ENCODE data around the gene ANXA2R.
"Not testable (repeated sequence)": the region's sequence is repeated elsewhere in the genome, so short reads cannot be mapped to it uniquely, and the experiment has no call there.

The ANXA2R gene

GRCh38 chr5:43033841-43034590 lies 6.1 kb downstream of the ANXA2R start:
- peak; percentile 58 for DNase-seq (ENCODE audit: low spot score)

- no peak for DNase-seq (ENCODE audit: low spot score)
Observed at GRCh38 chr5:43027054-43027785, 12.9 kb downstream of the ANXA2R start.

DNA sequence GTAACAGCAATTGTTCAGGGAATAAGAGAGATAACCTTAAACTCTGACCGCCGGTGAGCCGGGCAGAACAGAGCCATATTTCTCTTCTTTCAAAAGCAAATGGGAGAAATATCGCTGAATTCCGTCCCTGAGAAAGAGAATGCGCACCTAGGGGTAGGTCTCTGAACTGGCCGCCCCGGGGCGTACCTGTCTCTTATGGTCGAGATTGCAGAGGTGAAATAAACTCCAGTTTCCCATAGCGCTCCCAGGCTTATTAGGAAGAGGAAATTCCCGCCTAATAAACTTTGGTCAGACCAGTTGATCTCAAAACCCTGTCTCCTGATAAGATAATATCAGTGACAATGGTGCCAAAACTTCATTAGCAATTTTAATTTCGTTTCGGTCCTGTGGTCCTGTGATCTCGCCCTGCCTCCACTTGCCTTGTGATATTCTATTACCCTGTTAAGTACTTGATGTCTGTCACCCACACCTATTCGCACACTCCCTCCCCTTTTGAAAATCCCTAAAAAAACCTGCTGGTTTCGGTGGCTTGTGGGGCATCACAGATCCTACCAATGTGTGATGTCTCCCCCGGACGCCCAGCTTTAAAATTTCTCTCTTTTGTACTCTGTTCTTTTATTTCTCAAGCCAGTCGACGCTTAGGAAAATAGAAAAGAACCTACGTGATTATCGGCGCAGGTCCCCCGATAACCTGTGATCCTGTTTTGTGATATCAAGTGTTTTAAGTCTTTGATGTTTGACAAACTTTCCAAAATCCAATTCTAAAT lies 14.8 kb downstream of the ANXA2R start:
- DNase-seq (ENCODE audit: low spot score): not testable (repeated sequence)

DNA sequence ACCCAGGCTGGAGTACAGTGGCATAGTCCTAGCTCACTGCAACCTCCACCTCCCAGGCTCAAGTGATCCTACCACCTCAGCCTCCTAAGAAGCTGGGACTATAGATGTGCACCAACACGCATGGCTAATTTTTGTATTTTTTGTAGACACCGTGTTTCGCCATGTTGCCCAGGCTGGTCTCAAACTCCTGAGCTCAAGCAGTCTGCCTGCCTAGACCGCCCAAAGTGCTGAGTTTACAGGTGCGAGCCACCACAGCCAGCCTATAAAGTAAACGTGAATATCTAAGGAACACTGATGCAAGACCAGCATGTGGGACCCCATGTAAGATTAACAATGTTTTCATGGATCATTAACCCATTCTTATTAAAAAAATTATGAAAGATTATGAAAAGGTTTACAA lies 15.9 kb downstream of the ANXA2R start:
- no peak for DNase-seq (ENCODE audit: low spot score)

DNA sequence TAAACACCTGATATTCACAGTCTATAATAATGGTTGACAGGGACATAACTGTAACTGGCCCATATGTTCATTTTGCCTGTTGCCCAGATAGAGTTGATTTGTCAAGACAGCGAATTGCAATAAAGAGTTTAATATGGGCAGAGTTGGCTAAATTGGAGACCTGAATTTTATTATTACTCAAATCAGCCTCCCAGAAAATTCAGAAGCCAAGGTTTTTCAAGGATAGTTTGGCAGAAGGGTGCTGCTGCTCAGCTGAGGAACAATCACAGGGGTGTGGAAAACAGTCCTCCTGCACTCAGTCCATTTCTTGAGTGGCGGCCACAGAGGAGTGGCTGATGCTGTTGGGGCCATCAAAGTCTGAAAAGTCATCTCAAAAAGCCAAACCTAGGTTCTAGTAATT lies 19.0 kb downstream of the ANXA2R start:
- no peak for DNase-seq (ENCODE audit: low spot score)

GRCh38 chr5:43020399-43020746 lies 19.7 kb downstream of the ANXA2R start:
- DNase-seq (ENCODE audit: low spot score): no peak

GRCh38 chr5:43019614-43020398 lies 20.3 kb downstream of the ANXA2R start:
- peak; percentile 72 for DNase-seq (ENCODE audit: low spot score)

GRCh38 chr5:43019291-43019613 lies 20.9 kb downstream of the ANXA2R start:
- DNase-seq (ENCODE audit: low spot score): no peak

DNA sequence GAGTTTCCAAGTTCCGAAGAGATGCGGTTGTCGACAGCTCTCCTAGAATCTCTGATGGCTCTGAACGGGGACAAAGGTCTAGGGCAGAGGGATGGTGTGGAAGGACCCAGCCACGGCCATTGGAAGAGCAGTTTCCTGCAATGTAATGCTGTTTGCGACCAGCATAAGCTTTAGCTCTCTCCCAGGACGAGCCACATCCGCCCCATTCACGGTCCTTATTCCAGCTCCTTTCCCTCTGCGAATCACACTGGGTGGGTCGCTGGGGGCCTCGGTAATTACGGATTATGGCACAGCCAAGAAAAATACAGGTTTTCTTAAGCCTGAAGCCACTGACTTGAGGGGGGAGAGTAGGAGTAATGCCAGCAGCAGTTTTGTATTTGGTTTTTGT lies 22.7 kb downstream of the ANXA2R start:
- DNase-seq (ENCODE audit: low spot score): peak; percentile 59

DNA sequence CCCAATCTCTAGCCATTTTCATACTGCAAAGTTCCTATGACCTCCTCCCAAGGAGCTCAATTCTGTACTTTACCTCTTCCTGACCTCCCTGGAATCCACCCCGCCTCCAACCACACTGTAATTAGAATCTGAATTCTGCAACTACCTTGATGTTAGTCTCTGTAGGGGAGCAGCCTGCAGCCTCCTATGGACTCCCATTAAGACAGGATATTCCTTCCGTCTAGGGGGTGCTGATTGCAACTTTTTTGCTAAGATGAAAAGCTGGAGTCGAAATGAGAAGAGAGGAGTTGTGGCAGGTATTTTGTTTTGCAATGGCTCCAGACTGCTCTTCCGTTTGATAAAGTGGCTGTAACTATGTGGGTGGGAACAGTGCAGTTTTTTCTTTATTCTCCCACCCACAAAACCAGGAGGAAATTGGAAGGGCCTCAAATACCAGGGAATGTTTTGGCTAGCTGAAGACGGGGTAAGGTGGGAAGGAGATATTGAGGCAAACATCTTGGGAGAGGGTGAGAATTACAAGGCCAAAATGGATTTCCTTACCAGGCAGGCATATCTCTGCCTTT lies 23.8 kb downstream of the ANXA2R start:
- DNase-seq (ENCODE audit: low spot score): no peak

GRCh38 chr5:43014522-43014921 lies 25.6 kb downstream of the ANXA2R start:
- no peak for DNase-seq (ENCODE audit: low spot score)

GRCh38 chr5:43010935-43011315 lies 29.2 kb downstream of the ANXA2R start:
- DNase-seq (ENCODE audit: low spot score): no peak

DNA sequence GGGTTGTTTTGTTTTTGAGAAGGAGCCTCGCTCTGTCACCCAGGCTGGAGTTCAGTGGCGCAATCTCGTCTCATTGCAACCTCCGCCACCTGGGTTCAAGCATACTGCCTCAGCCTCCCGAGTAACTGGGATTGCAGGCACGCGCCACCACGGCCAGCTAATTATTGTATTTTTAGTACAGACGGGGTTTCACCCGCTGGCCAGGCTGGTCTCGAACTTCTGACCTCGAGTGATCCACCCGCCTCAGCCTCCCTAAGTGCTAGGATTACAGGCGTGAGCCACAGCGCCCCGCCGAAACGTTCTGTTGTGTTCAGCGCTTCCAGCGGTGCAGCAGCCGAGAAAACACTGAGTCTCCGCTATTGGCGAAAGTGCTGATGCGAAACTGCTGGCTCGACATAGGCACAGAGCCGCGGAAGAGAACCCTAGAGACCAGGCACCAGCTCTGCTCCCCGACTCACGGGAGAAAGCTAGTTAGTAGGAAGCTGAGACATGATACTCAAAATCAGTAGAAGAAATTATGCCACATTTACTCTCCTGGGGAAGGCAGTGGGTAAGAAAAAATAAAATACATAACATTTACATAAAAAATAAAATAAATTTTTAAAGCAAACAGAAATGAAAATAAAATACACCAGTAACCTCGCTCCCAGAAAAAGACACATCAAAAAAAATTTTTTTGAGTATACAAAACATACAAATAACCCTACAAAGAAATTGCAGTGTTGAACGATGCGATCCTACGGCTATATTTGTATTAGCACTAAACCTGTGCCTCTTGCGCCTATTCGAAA lies 31.6 kb downstream of the ANXA2R start:
- DNase-seq (ENCODE audit: low spot score): peak; percentile 91

GRCh38 chr5:43007911-43008362 lies 32.2 kb downstream of the ANXA2R start:
- peak; percentile 83 for DNase-seq (ENCODE audit: low spot score)

DNA sequence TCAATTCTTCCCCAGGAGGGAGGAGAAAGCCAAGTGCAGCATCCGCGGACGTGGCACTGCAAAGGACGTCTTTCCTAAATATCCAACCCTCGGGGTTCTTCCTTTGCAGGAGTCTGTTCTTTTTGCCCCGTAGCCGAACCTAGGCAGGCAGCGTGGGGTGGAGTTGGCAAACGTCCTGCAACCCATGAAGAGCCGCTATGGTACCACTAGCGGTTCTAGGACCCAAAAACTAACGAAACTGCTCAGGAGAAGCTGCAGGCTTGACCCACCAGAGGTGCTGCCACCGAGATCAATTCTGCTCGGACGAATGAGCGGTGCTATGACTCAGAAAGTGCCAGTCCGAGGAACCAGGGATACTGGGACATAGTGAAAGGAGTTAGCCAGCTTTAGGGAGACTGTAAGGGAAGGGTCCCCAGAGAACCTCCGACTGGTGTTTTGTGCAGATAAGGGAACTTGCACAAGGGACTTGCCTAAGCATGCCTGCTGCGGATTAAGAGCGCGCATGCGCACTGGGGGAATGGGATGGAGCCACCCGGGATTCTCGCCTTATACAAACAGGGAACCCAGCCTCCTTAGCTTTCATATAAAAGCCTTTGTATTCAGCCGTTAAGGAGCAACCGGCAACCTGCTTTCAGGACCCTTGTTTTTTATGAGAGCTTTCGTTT lies 32.7 kb downstream of the ANXA2R start:
- DNase-seq (ENCODE audit: low spot score): peak; percentile 91

DNA sequence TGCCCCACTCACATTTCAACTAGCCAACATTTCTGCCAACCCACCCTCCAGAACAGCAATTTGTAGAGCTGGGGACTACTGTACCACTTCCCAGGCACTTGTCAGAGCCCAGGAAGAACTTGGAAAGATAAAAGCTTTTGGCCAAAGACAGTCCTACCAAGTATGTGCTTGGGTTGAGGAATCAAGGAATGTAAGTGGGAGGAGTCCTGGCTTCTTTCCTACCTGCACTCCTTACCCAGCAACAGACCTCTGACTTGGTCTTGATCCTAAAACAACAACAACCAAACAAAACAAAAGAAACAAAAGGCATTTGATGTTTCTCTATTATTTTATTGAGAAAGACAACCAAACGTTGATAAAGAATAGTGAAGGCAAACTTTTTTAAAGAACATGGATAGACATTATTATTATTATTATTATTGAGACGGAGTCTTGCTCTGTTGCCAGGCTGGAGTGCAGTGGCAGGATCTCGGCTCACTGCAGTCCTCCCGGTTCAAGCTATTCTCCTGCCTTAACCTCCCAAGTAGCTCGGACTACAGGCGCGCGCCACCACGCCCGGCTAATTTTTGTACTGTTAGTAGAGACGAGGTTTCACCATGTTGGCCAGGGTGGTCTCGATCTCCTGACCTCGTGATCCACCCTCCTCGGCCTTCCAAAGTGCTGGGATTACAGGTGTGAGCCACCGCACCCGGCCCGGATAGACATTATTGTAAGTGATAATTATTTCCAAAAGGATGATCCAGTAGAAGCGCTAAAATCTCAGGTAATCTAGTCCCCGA lies 33.5 kb downstream of the ANXA2R start:
- DNase-seq (ENCODE audit: low spot score): no peak

- no peak for DNase-seq (ENCODE audit: low spot score)
Observed at GRCh38 chr5:43005031-43005430, 35.1 kb downstream of the ANXA2R start.

- no peak for DNase-seq (ENCODE audit: low spot score)
Observed at GRCh38 chr5:43001748-43002147, 38.4 kb downstream of the ANXA2R start.

- DNase-seq (ENCODE audit: low spot score): no peak
Observed at GRCh38 chr5:43000914-43001313, 39.2 kb downstream of the ANXA2R start.
